H1 (cell line): Measurements from ENCODE around the gene VGLL3. TPM values are rescaled to one million over a fixed set of nuclear protein-coding genes. Genes with fewer than 3 reads are reported as not detected.

Experiments used
- CTCF ChIA-PET: fragments of 300-600 bp; sonication (Branson Sonifier 250); formaldehyde crosslinking; loops from one replicate; lab custom pipeline; 2021; ENCODE audit not compliant: partially characterized antibody; lab: Charles Lee
- POLR2A ChIA-PET: fragments of 300-600 bp; sonication (Branson Sonifier 250); formaldehyde crosslinking; loops from one replicate; lab custom pipeline; 2021; ENCODE audit warnings: inconsistent platforms; ENCODE audit not compliant: partially characterized antibody; lab: Charles Lee
- DNase-seq, 2 experiments: peaks; one replicate each; pipeline versions ENCODE4 v3.0.0 to v3.0.0-alpha.2; 2010 to 2022; ENCODE audit warnings: low spot score in 2 of 2, low read depth in 1 of 2, mixed read lengths in 1 of 2
- FAIRE-seq: peaks from 2 replicates; lab custom pipeline; 2011; peaks lifted over from hg19 to GRCh38; lab: Jason Lieb, UNC
- H2AFZ ChIP-seq: 2 replicates; pipeline ENCODE4 v1.8.1; 2012; ENCODE audit warnings: low read length, inconsistent platforms
- H2AK5ac ChIP-seq: 2 replicates; pipeline ENCODE4 v1.6.1; 2013; ENCODE audit warnings: low read depth, low read length
- H2BK120ac ChIP-seq: replicated peaks from 2 replicates; pipeline ENCODE3; 2013; ENCODE audit warnings: low read depth, low read length, inconsistent platforms
- H2BK12ac ChIP-seq: 2 replicates; pipeline ENCODE4 v1.6.1; 2013; ENCODE audit warnings: low read depth, low read length
- H2BK15ac ChIP-seq: 2 replicates; pipeline ENCODE4 v1.6.1; 2013; ENCODE audit warnings: low read length
- H2BK20ac ChIP-seq: 2 replicates; pipeline ENCODE4 v1.6.1; 2013; ENCODE audit warnings: low read length
- H2BK5ac ChIP-seq: 2 replicates; pipeline ENCODE4 v1.6.1; 2013; ENCODE audit warnings: low read depth, low read length
- H3K14ac ChIP-seq: 2 replicates; pipeline ENCODE4 v1.6.1; 2013; ENCODE audit warnings: inconsistent platforms; ENCODE audit not compliant: insufficient read length
- H3K18ac ChIP-seq: 2 replicates; pipeline ENCODE4 v1.6.1; 2013; ENCODE audit warnings: low read length; ENCODE audit errors: extremely low read depth
- H3K23ac ChIP-seq: 2 replicates; pipeline ENCODE4 v1.6.1; 2013; ENCODE audit warnings: inconsistent platforms; ENCODE audit not compliant: insufficient read length
- H3K23me2 ChIP-seq: 2 replicates; pipeline ENCODE4 v1.6.1; 2013; ENCODE audit warnings: low read depth, low read length
- H3K27ac ChIP-seq: 2 replicates; pipeline ENCODE4 v1.6.1; 2011; ENCODE audit warnings: low read depth, low read length, inconsistent platforms
- H3K27me3 ChIP-seq, 4 experiments: replicated peaks in 1 of 4; 1 replicate in 1 of 4; 2 replicates in 3 of 4; pipeline versions ENCODE4 v1.6.1 to v1.8.1; 2011 to 2013; ENCODE audit warnings: low read length in 3 of 4, mild to moderate bottlenecking in 3 of 4, inconsistent platforms in 2 of 4, mixed read lengths in 2 of 4, moderate library complexity in 1 of 4; ENCODE audit not compliant: control insufficient read depth in 3 of 4, insufficient read depth in 3 of 4; ENCODE audit errors: extremely low read depth in 1 of 4
- H3K36me3 ChIP-seq, 4 experiments: 2 replicates each; pipeline versions ENCODE4 v1.6.1 to v1.8.1; 2011 to 2013; ENCODE audit warnings: mild to moderate bottlenecking in 4 of 4, low read length in 3 of 4, moderate library complexity in 2 of 4, control low read depth in 1 of 4, inconsistent platforms in 1 of 4; ENCODE audit not compliant: insufficient read depth in 4 of 4, control insufficient read depth in 2 of 4
- H3K4ac ChIP-seq: replicated peaks from 2 replicates; pipeline ENCODE3; 2013; ENCODE audit warnings: low read length, low read depth, mixed read lengths, inconsistent platforms; ENCODE audit not compliant: insufficient read length
- H3K4me1 ChIP-seq, 4 experiments: replicated peaks in 1 of 4; 1 replicate in 1 of 4; 2 replicates in 3 of 4; pipeline versions ENCODE4 v1.6.1 to v1.8.1; 2011 to 2013; ENCODE audit warnings: low read length in 3 of 4, inconsistent platforms in 2 of 4, mixed read lengths in 1 of 4; ENCODE audit not compliant: insufficient read depth in 4 of 4, control insufficient read depth in 3 of 4
- H3K4me2 ChIP-seq, 2 experiments: 2 replicates each; pipeline versions ENCODE4 v1.6.1 to v1.8.1; 2011 to 2013; ENCODE audit warnings: low read depth in 2 of 2, low read length in 2 of 2, control low read depth in 1 of 2, inconsistent platforms in 1 of 2, mild to moderate bottlenecking in 1 of 2; ENCODE audit not compliant: insufficient read depth in 1 of 2
- H3K4me3 ChIP-seq, 4 experiments: fragments of 200-600, 300-600 bp in 1 of 4; sonication (generic), shearing (Covaris generic), sonication (Bioruptor Twin) in 1 of 4; 2 replicates each; pipeline versions ENCODE4 v1.5.1 to v1.8.1; 2011 to 2016; ENCODE audit warnings: low read length in 4 of 4, low read depth in 3 of 4, control low read depth in 2 of 4, inconsistent platforms in 2 of 4, mild to moderate bottlenecking in 2 of 4, mixed read lengths in 1 of 4, moderate library complexity in 1 of 4; ENCODE audit not compliant: insufficient read depth in 2 of 4; ENCODE audit errors: extremely low read depth in 1 of 4
- H3K56ac ChIP-seq: replicated peaks from 2 replicates; pipeline ENCODE3; 2013; ENCODE audit warnings: low read depth, mild to moderate bottlenecking, mixed read lengths, low read length, inconsistent platforms; ENCODE audit not compliant: insufficient read length
- H3K79me1 ChIP-seq: 2 replicates; pipeline ENCODE4 v1.6.1; 2013; ENCODE audit warnings: low read depth, low read length, control low read depth
- H3K79me2 ChIP-seq, 2 experiments: 2 replicates each; pipeline versions ENCODE4 v1.6.1 to v1.8.1; 2012 to 2013; ENCODE audit warnings: low read length in 2 of 2, mild to moderate bottlenecking in 2 of 2, inconsistent platforms in 1 of 2; ENCODE audit not compliant: insufficient read depth in 2 of 2, control insufficient read depth in 1 of 2
- H3K9ac ChIP-seq, 4 experiments: replicated peaks in 1 of 4; 1 replicate in 1 of 4; 2 replicates in 3 of 4; pipeline versions ENCODE4 v1.6.1 to v1.8.1; 2011 to 2013; ENCODE audit warnings: low read depth in 3 of 4, low read length in 3 of 4, control low read depth in 2 of 4, mild to moderate bottlenecking in 2 of 4, moderate library complexity in 2 of 4, inconsistent platforms in 1 of 4; ENCODE audit errors: extremely low read depth in 1 of 4
- H3K9me3 ChIP-seq, 2 experiments: 2 replicates each; pipeline versions ENCODE4 v1.6.1 to v1.8.1; 2012 to 2013; ENCODE audit warnings: mild to moderate bottlenecking in 2 of 2, moderate library complexity in 2 of 2, control low read depth in 1 of 2, inconsistent platforms in 1 of 2, low read depth in 1 of 2, low read length in 1 of 2, mixed read lengths in 1 of 2; ENCODE audit not compliant: insufficient read depth in 2 of 2
- H4K20me1 ChIP-seq, 2 experiments: replicated peaks in 1 of 2; 2 replicates each; pipeline versions ENCODE3 to v1.8.1; 2011 to 2013; ENCODE audit warnings: inconsistent platforms in 2 of 2, low read length in 2 of 2, mild to moderate bottlenecking in 1 of 2; ENCODE audit not compliant: insufficient read depth in 2 of 2, control insufficient read depth in 1 of 2
- H4K5ac ChIP-seq: 2 replicates; pipeline ENCODE4 v1.6.1; 2013; ENCODE audit warnings: low read length, low read depth, mixed read lengths, inconsistent platforms; ENCODE audit not compliant: insufficient read length
- H4K8ac ChIP-seq: 2 replicates; pipeline ENCODE4 v1.8.0; 2013; ENCODE audit warnings: mild to moderate bottlenecking, moderate library complexity, low read length, inconsistent platforms; ENCODE audit not compliant: insufficient read depth; ENCODE audit errors: extremely low read depth
- H4K91ac ChIP-seq: replicated peaks from 2 replicates; pipeline ENCODE3; 2013; ENCODE audit warnings: low read length, mixed read lengths, inconsistent platforms; ENCODE audit not compliant: insufficient read length
- BRCA1 ChIP-seq: IDR thresholded peaks from 2 replicates; pipeline ENCODE4 v1.6.1; 2012; ENCODE audit warnings: low read depth, low read length, improper control_type of control experiment
- CBX8 ChIP-seq: fragments of 300-800, 300-1000 bp; sonication (generic); IDR thresholded peaks from 2 replicates; pipeline ENCODE4 v1.7.1; 2016; ENCODE audit warnings: low read depth, low read length, borderline replicate concordance
- CREB1 ChIP-seq: IDR thresholded peaks from 2 replicates; pipeline ENCODE4 v1.6.1; 2012; ENCODE audit warnings: inconsistent platforms
- CTBP2 ChIP-seq: IDR thresholded peaks from 2 replicates; pipeline ENCODE4 v1.7.0; 2011; ENCODE audit warnings: borderline replicate concordance, mild to moderate bottlenecking, moderate library complexity, mixed read lengths, low read length; ENCODE audit not compliant: insufficient read depth, insufficient read length
- HDAC6 ChIP-seq: IDR thresholded peaks from one replicate; pipeline ENCODE4 v1.7.1; 2012; ENCODE audit warnings: low read depth, mild to moderate bottlenecking, inconsistent platforms, low read length, moderate library complexity
- MAFK ChIP-seq: IDR thresholded peaks from 2 replicates; pipeline ENCODE4 v1.6.1; 2012; ENCODE audit warnings: low read depth, mild to moderate bottlenecking, improper control_type of control experiment, low read length
- RAD21 ChIP-seq, 2 experiments: IDR thresholded peaks in 1 of 2; conservative IDR thresholded peaks in 1 of 2; 2 replicates each; pipeline ENCODE4 v1.6.1; 2011; ENCODE audit warnings: low read depth in 2 of 2, low read length in 2 of 2, improper control_type of control experiment in 1 of 2, inconsistent platforms in 1 of 2, mild to moderate bottlenecking in 1 of 2, moderate library complexity in 1 of 2
- SIN3A ChIP-seq, 2 experiments: IDR thresholded peaks in 1 of 2; conservative IDR thresholded peaks in 1 of 2; 2 replicates each; pipeline ENCODE4 v1.6.1; 2011 to 2012; ENCODE audit warnings: low read length in 2 of 2, improper control_type of control experiment in 1 of 2, low read depth in 1 of 2, mild to moderate bottlenecking in 1 of 2
- SP2 ChIP-seq: IDR thresholded peaks from 2 replicates; pipeline ENCODE4 v1.6.1; 2012; ENCODE audit warnings: mild to moderate bottlenecking, low read length, inconsistent platforms
- SP4 ChIP-seq: IDR thresholded peaks from 2 replicates; pipeline ENCODE4 v1.6.1; 2012; ENCODE audit warnings: low read length, inconsistent platforms
- WGBS, 2 experiments: shearing (Covaris generic) in 1 of 2; methylation state at CpG; one replicate each; pipeline versions ENCODE4 v1.1.6 to v1.1.7; 2013 to 2015; ENCODE audit warnings: low lambda C conversion rate in 2 of 2, mixed read lengths in 2 of 2, inconsistent platforms in 1 of 2, low coverage in 1 of 2, missing lambda C conversion rate in 1 of 2; ENCODE audit not compliant: insufficient replicate concordance in 2 of 2, insufficient coverage in 1 of 2, insufficient read length in 1 of 2; ENCODE audit errors: extremely low coverage in 1 of 2, missing lambda C conversion rate in 1 of 2; 5-methylcytosine and 5-hydroxymethylcytosine counted together
- polyA plus RNA-seq, 7 experiments: library from polyadenylated mRNA; depleted of rRNA in 3 of 7; stranded (reverse) in 5 of 7; unstranded in 2 of 7; fragments of >200 nt in 5 of 7; fragments of 200-250 nt in 2 of 7; gene quantifications; 1 replicate in 5 of 7; 2 replicates in 1 of 7; 4 replicates in 1 of 7; pipeline versions ENCODE4 v1.2.1 to v1.2.3, GENCODE V29; 2011 to 2013; ENCODE audit warnings: missing spikeins in 2 of 7, mixed read lengths in 2 of 7
- total RNA-seq: library from RNA; stranded (reverse); fragmentation: NEBNext Ultra II Directional; extraction: Animal tissue kit (Norgen Biotek cat#: 25700); gene quantifications from 2 replicates; pipeline ENCODE4 v1.2.1, GENCODE V29; 2021

Gene VGLL3
- total and polyA plus RNA-seq, 2 of the 8 experiments (the other 6 are each of a cell fraction or from before 2014, with no cell fraction given): 13.4 to 24.2 TPM

GRCh38 chr3:86921971-86922680 is 68.8 kb downstream of the VGLL3 start:
- H2BK120ac ChIP-seq: no peak overlapping the region
- CTCF ChIA-PET: interaction anchor here (0.8 to 0.9 kb wide), 2 partner anchors 33 to 46 kb away, joined by 3 to 4 read pairs; no protein-coding TSS in a partner anchor
- H3K36me3 ChIP-seq: no peaks in the 10 kb centered on the region
- H2BK5ac ChIP-seq: no peak overlapping the region
- H3K4me1 ChIP-seq: no peaks in the 10 kb centered on the region
- H3K18ac ChIP-seq: no peak overlapping the region; the same call in 1 of the 2 replicates
- H3K79me2 ChIP-seq: no peaks in the 10 kb centered on the region
- no peak overlapping the region for H3K4me2 ChIP-seq
- H3K27ac ChIP-seq: no peak overlapping the region
- H2BK12ac ChIP-seq: no peak overlapping the region
- no peak for DNase-seq
- H3K4ac ChIP-seq: no peak overlapping the region
- H3K23me2 ChIP-seq: no peaks in the 10 kb centered on the region
- no peak overlapping the region for H2BK15ac ChIP-seq
- no peak overlapping the region for H3K9ac ChIP-seq
- H3K56ac ChIP-seq: no peak overlapping the region
- no peak overlapping the region for H4K8ac ChIP-seq
- no peak overlapping the region for H3K14ac ChIP-seq
- POLR2A ChIA-PET: no interaction called here
- no peaks in the 10 kb centered on the region for H3K79me1 ChIP-seq
- no peaks in the 10 kb centered on the region for H3K27me3 ChIP-seq
- 33% methylated on average over 1 of the region's 1 CpG; no CpG with 5 or more reads in 1 of the 2 experiments for WGBS, 2 experiments
- H2AK5ac ChIP-seq: no peak overlapping the region
- no peak overlapping the region for H3K23ac ChIP-seq
- H3K4me3 ChIP-seq: no peak overlapping the region
- no peak overlapping the region for H4K91ac ChIP-seq
- H2AFZ ChIP-seq: no peak overlapping the region
- H2BK20ac ChIP-seq: no peak overlapping the region
- FAIRE-seq: no peak
- H3K9me3 ChIP-seq: no peaks in the 10 kb centered on the region
- no peaks in the 10 kb centered on the region for H4K20me1 ChIP-seq
- H4K5ac ChIP-seq: no peak overlapping the region
- TF ChIP-seq SP4: no peak
- no peak for TF ChIP-seq SP2
- TF ChIP-seq CREB1: no peak
- no peak for TF ChIP-seq RAD21 (IDR thresholded peaks at IDR 0.05 in 1 of 2, conservative IDR thresholded peaks at IDR 0.05 in 1 of 2; ENCODE audit: low read depth in 2 of 2, low read length in 2 of 2)
- no peak for TF ChIP-seq MAFK
- TF ChIP-seq CTBP2: no peak
- TF ChIP-seq SIN3A (conservative IDR thresholded peaks at IDR 0.05 in 1 of 2, IDR thresholded peaks at IDR 0.05 in 1 of 2; ENCODE audit: low read depth in 1 of 2, low read length in 2 of 2): no peak
- no peak for TF ChIP-seq CBX8
- TF ChIP-seq HDAC6: no peak
- TF ChIP-seq BRCA1: no peak
